GM15510 (cell line): ENCODE results near the gene KAZN.

ENCODE experiments used
- POLR2A ChIP-seq: IDR thresholded peaks from 3 replicates; pipeline ENCODE4 v1.6.1; 2011; ENCODE audit warnings: borderline replicate concordance; ENCODE audit not compliant: insufficient read length; ENCODE audit errors: extremely low read depth

Gene KAZN

GRCh38 chr1:14576155-14576554, 22.3 kb upstream of the KAZN start:
- no peak for TF ChIP-seq POLR2A

- TF ChIP-seq POLR2A, result no peak
Observed at GRCh38 chr1:14577261-14577660, 21.2 kb upstream of the KAZN start.

- no peak for TF ChIP-seq POLR2A
Observed at GRCh38 chr1:14578156-14578555, 20.3 kb upstream of the KAZN start.

- no peak for TF ChIP-seq POLR2A
Observed at GRCh38 chr1:14580986-14581385, 17.5 kb upstream of the KAZN start.

- TF ChIP-seq POLR2A, result no peak
Observed at GRCh38 chr1:14583788-14584187, 14.7 kb upstream of the KAZN start.

- TF ChIP-seq POLR2A, result no peak
Observed at GRCh38 chr1:14585728-14586127, 12.8 kb upstream of the KAZN start.

- TF ChIP-seq POLR2A, result no peak
Observed at GRCh38 chr1:14590411-14591180, 7.9 kb upstream of the KAZN start.

GRCh38 chr1:14591600-14591999, 6.9 kb upstream of the KAZN start:
- TF ChIP-seq POLR2A, result no peak

- no peak for TF ChIP-seq POLR2A
Observed at GRCh38 chr1:14592004-14592631, 6.4 kb upstream of the KAZN start.

- no peak for TF ChIP-seq POLR2A
Observed at GRCh38 chr1:14593302-14593701, 5.2 kb upstream of the KAZN start.

GRCh38 chr1:14594045-14594444, 4.4 kb upstream of the KAZN start:
- no peak for TF ChIP-seq POLR2A

GRCh38 chr1:14596591-14596990, 1.9 kb upstream of the KAZN start:
- no peak for TF ChIP-seq POLR2A

GRCh38 chr1:14597343-14598006, 1.0 kb upstream of the KAZN start:
- no peak for TF ChIP-seq POLR2A

- TF ChIP-seq POLR2A, result no peak
Observed at GRCh38 chr1:14598007-14598497, 433 bp upstream of the KAZN start.

- TF ChIP-seq POLR2A, result no peak
Observed at GRCh38 chr1:14599183-14599791, 802 bp downstream of the KAZN start.
